ENCODE measurements around the gene PSMB7. TPM values are rescaled to one million over a fixed set of nuclear protein-coding genes. Genes with fewer than 3 reads are reported as not detected.

PSMB7 gene
- total RNA-seq, 1 donor from 2014 or later: 193 TPM

GRCh38 chr9:124399323-124399967, 15.8 kb downstream of the PSMB7 start:
- no peak for TF ChIP-seq CTCF (conservative IDR thresholded peaks at IDR 0.05; ENCODE audit: low read depth, low read length)
- DNase-seq (ENCODE audit: low read depth): no peak

GRCh38 chr9:124398191-124398935, 16.9 kb downstream of the PSMB7 start:
- TF ChIP-seq CTCF (conservative IDR thresholded peaks at IDR 0.05; ENCODE audit: low read depth, low read length): no peak
- no peak for DNase-seq (ENCODE audit: low read depth)
- no peak overlapping the region for H3K4me3 ChIP-seq (ENCODE audit: low read depth, low read length)

More at GRCh38 chr9:124399323-124399967, 15.8 kb downstream of the PSMB7 start:
- no peak overlapping the region for H3K4me3 ChIP-seq (ENCODE audit: low read depth, low read length)

- TF ChIP-seq CTCF (conservative IDR thresholded peaks at IDR 0.05; ENCODE audit: low read depth, low read length): no peak
- DNase-seq (ENCODE audit: low read depth): no peak
- H3K4me3 ChIP-seq (ENCODE audit: low read depth, low read length): no peak overlapping the region
Measured at GRCh38 chr9:124395826-124396225, 19.4 kb downstream of the PSMB7 start.

- no peak overlapping the region for H3K4me3 ChIP-seq (ENCODE audit: low read depth, low read length)
- TF ChIP-seq CTCF (conservative IDR thresholded peaks at IDR 0.05; ENCODE audit: low read depth, low read length): peak; percentile 28
- no peak for DNase-seq (ENCODE audit: low read depth)
Measured at GRCh38 chr9:124394596-124394995, 20.6 kb downstream of the PSMB7 start.

GRCh38 chr9:124394167-124394566, 21.1 kb downstream of the PSMB7 start:
- TF ChIP-seq CTCF (conservative IDR thresholded peaks at IDR 0.05; ENCODE audit: low read depth, low read length): no peak
- no peak for DNase-seq (ENCODE audit: low read depth)
- no peak overlapping the region for H3K4me3 ChIP-seq (ENCODE audit: low read depth, low read length)

- TF ChIP-seq CTCF (conservative IDR thresholded peaks at IDR 0.05; ENCODE audit: low read depth, low read length): peak; percentile 59
Measured at GRCh38 chr9:124392871-124393460, 22.3 kb downstream of the PSMB7 start.

More at GRCh38 chr9:124392871-124393460, 22.3 kb downstream of the PSMB7 start:
- DNase-seq (ENCODE audit: low read depth): peak; percentile 84
- no peak overlapping the region for H3K4me3 ChIP-seq (ENCODE audit: low read depth, low read length)
